PC-9 (cell line): ENCODE results near the gene GFOD2. TPM values are rescaled to one million over a fixed set of nuclear protein-coding genes. Genes with fewer than 3 reads are reported as not detected.

Experiments
- Bru-seq: library from RNA; stranded (reverse); fragments of 400-500 nt; gene quantifications from one replicate; lab custom pipeline; 2021; lab: Mats Ljungman, UMichigan
- BruChase-seq, 2 experiments: library from RNA; stranded (reverse); fragments of 400-500 nt; gene quantifications; one replicate each; lab custom pipeline; 2021; lab: Mats Ljungman, UMichigan
- BruUV-seq: library from RNA; stranded (reverse); fragments of 400-500 nt; replicated peaks from 2 replicates; lab custom pipeline; 2021; lab: Mats Ljungman, UMichigan
- CTCF ChIA-PET: fragments of 300-600 bp; sonication (Branson Sonifier 250); formaldehyde crosslinking; loops from one replicate; lab custom pipeline; 2022; ENCODE audit warnings: antibody characterized with exemption; lab: Charles Lee
- POLR2A ChIA-PET: fragments of 300-600 bp; sonication (Branson Sonifier 250); formaldehyde crosslinking; loops from one replicate; lab custom pipeline; 2022; ENCODE audit warnings: antibody characterized with exemption; ENCODE audit not compliant: unreplicated experiment; lab: Charles Lee
- DNase-seq, 2 experiments: peaks; one replicate each; pipeline versions ENCODE4 v3.0.0 to v3.0.0-alpha.2; 2015 to 2022; ENCODE audit warnings: mixed read lengths in 1 of 2
- H2AFZ ChIP-seq: fragments of 200-600 bp; sonication (generic); 2 replicates; pipeline ENCODE4 v1.8.1; 2017; ENCODE audit warnings: antibody characterized with exemption
- H3F3A ChIP-seq: fragments of 200-600 bp; sonication (generic); 2 replicates; pipeline ENCODE4 v1.8.1; 2017; ENCODE audit warnings: antibody characterized with exemption, mild to moderate bottlenecking, low read depth; ENCODE audit not compliant: insufficient read depth
- H3K27ac ChIP-seq: fragments of 200-600 bp; sonication (generic); 2 replicates; pipeline ENCODE4 v1.6.1; 2016; ENCODE audit warnings: mixed run types
- H3K27me3 ChIP-seq: fragments of 200-600 bp; sonication (generic); 2 replicates; pipeline ENCODE4 v1.6.1; 2016; ENCODE audit warnings: low read depth, mixed run types; ENCODE audit not compliant: insufficient read depth
- H3K36me3 ChIP-seq: fragments of 200-600 bp; sonication (generic); 2 replicates; pipeline ENCODE4 v1.6.1; 2016; ENCODE audit warnings: low read depth, mixed run types
- H3K4me1 ChIP-seq: fragments of 200-600 bp; sonication (generic); replicated peaks from 2 replicates; pipeline ENCODE4 v1.6.1; 2016; ENCODE audit warnings: mixed run types; ENCODE audit not compliant: insufficient read depth
- H3K4me2 ChIP-seq: fragments of 200-600 bp; sonication (generic); 2 replicates; pipeline ENCODE4 v1.6.1; 2017; ENCODE audit warnings: mixed run types
- H3K4me3 ChIP-seq: fragments of 200-600 bp; sonication (generic); 2 replicates; pipeline ENCODE4 v1.6.1; 2016; ENCODE audit warnings: mixed run types
- H3K79me2 ChIP-seq: fragments of 200-600 bp; sonication (generic); 2 replicates; pipeline ENCODE4 v1.6.1; 2017; ENCODE audit warnings: low read depth, mixed run types
- H3K9me2 ChIP-seq: fragments of 200-600 bp; sonication (generic); 2 replicates; pipeline ENCODE4 v1.8.1; 2017; ENCODE audit warnings: mild to moderate bottlenecking; ENCODE audit not compliant: insufficient read depth
- H3K9me3 ChIP-seq: fragments of 200-600 bp; sonication (generic); 2 replicates; pipeline ENCODE4 v1.8.1; 2016; ENCODE audit warnings: low read depth; ENCODE audit not compliant: insufficient read depth
- H4K20me1 ChIP-seq: fragments of 200-600 bp; sonication (generic); 2 replicates; pipeline ENCODE4 v1.8.1; 2017; ENCODE audit not compliant: insufficient read depth
- EZH2 ChIP-seq: fragments of 200-600 bp; sonication (generic); IDR thresholded peaks from 2 replicates; pipeline ENCODE4 v1.8.0; 2017; ENCODE audit warnings: antibody characterized with exemption, low read depth
- intact Hi-C: fragments of 100-400 bp; cut with micrococcal nuclease; formaldehyde crosslinking; loops from one replicate; pipeline ENCODE4 v1.10.0; 2022; ENCODE audit not compliant: unreplicated experiment
- long read RNA-seq: library from polyadenylated mRNA; stranded (forward); transcript quantifications from one replicate; pipeline ENCODE4 v2.0.0, GENCODE V29; 2022
- total RNA-seq: library from RNA; stranded (reverse); gene quantifications from 2 replicates; pipeline ENCODE4 v1.2.3, GENCODE V29; 2021
- TF ChIP-seq, protein P1 (sequence below): fragments of 200-600 bp; sonication (generic); conservative IDR thresholded peaks from 2 replicates; pipeline ENCODE4 v1.6.1; 2017; ENCODE audit warnings: mixed run types, antibody characterized with exemption, mild to moderate bottlenecking, moderate library complexity

Gene GFOD2, protein sequence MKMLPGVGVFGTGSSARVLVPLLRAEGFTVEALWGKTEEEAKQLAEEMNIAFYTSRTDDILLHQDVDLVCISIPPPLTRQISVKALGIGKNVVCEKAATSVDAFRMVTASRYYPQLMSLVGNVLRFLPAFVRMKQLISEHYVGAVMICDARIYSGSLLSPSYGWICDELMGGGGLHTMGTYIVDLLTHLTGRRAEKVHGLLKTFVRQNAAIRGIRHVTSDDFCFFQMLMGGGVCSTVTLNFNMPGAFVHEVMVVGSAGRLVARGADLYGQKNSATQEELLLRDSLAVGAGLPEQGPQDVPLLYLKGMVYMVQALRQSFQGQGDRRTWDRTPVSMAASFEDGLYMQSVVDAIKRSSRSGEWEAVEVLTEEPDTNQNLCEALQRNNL
- 17.6 and 20.4 TPM in 2 replicates for total RNA-seq
- Bru-seq, nascent RNA, result percentile 62 among the genes with signal in this experiment
- BruChase-seq, experiment 1, labeled RNA remaining after a 2-hour chase, result percentile 56 among the genes with signal in this experiment
- percentile 59 among the genes with signal in this experiment for BruChase-seq, experiment 2, labeled RNA remaining after a 6-hour chase
- long read RNA-seq, transcript GFOD2-201 (3 exons, 2,126 nt), result major isoform, 21 of 27 reads
- long read RNA-seq, partial matches to known transcripts, result 2 of 27 reads
- long read RNA-seq, other reads (novel, unspliced or antisense), result 0 of 27 reads

DNA sequence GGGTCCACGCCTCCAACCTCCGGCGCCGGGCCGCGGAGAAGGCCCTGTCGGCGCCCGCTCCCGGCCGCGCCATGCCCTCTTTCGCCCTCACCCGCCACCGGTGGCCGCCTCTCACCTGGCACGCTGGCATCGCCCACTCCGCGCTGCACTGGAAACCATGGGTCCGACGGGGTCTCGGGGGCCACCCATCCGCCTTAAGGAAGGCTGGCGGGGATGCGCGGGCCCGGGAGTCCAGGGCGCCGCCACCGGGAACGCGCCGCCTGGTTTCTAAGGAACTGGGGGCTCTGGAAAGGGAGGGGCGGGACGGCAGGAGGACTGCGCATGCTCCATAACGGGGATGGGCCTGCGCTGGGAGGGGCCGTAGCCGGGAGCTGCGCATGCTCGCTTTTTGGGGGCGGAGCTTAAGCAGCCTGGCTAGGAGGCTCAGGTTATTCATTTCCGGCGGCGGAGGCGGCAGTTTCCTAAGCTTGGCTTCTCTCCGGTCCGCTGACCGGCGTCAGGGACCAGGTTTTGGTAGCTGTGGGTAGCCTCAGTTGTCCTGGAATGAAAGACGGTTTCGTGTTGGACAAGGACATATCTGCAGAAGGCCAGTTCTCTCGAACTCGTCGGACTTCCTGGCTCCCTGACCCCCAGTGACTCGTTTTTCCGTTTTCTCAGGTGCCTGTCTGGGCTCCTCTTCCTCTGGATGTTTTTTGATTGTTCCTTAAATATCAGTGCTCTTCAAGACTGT, at the start of gene GFOD2:
Gene GFOD2 (minus strand): TSS at position 269 of the 730 bp plus-strand sequence. CDS start 33,601 bp downstream, outside the sequence.
- Histone ChIP-seq H4K20me1 (peaks cover 6% of the 10 kb centered on the region; the same call in 1 of the 2 replicates), H3K4me3 (peak within 1 kb of the TSS; percentile 71), H3K36me3 (no peaks in the 10 kb centered on the region), H3K27ac (0 out of 2 replicates have a peak within 1 kb of the TSS, but pooled peaks have one; percentile 4), H3K4me2 (peak within 1 kb of the TSS; percentile 98), H3K27me3 (no peaks in the 10 kb centered on the region), H3K4me1 (peaks cover 24% of the 10 kb centered on the region), H3F3A (peaks cover 11% of the 10 kb centered on the region; the same call in 1 of the 2 replicates), H2AFZ (peak within 1 kb of the TSS; percentile 89), H3K9me3 (no peaks in the 10 kb centered on the region), H3K79me2 (peaks cover 47% of the 10 kb centered on the region), H3K9me2 (no peaks in the 10 kb centered on the region)
- TF ChIP-seq, protein P1, sequence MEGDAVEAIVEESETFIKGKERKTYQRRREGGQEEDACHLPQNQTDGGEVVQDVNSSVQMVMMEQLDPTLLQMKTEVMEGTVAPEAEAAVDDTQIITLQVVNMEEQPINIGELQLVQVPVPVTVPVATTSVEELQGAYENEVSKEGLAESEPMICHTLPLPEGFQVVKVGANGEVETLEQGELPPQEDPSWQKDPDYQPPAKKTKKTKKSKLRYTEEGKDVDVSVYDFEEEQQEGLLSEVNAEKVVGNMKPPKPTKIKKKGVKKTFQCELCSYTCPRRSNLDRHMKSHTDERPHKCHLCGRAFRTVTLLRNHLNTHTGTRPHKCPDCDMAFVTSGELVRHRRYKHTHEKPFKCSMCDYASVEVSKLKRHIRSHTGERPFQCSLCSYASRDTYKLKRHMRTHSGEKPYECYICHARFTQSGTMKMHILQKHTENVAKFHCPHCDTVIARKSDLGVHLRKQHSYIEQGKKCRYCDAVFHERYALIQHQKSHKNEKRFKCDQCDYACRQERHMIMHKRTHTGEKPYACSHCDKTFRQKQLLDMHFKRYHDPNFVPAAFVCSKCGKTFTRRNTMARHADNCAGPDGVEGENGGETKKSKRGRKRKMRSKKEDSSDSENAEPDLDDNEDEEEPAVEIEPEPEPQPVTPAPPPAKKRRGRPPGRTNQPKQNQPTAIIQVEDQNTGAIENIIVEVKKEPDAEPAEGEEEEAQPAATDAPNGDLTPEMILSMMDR, result no peak
- TF ChIP-seq EZH2, result no peak
- ChIA-PET POLR2A (interaction anchor here (0.5 to 0.6 kb wide), 5 partner anchors 43 to 568 kb away, joined by 3 to 7 read pairs (median 4); partner anchors contain the start of genes RANBP10 and TSNAXIP1), CTCF (interaction anchor here (0.6 to 1.2 kb wide), 3 partner anchors 97 to 198 kb away, joined by 3 to 4 read pairs (median 3); no protein-coding TSS in a partner anchor)
- peak; percentile 77 to 96 for DNase-seq
- intact Hi-C loops, result loop anchor here (1.0 to 5.0 kb wide), 2 partner anchors 87 to 138 kb away; partner anchors contain the start of genes RANBP10 and TSNAXIP1
- BruUV-seq, result no TSS peak

DNA sequence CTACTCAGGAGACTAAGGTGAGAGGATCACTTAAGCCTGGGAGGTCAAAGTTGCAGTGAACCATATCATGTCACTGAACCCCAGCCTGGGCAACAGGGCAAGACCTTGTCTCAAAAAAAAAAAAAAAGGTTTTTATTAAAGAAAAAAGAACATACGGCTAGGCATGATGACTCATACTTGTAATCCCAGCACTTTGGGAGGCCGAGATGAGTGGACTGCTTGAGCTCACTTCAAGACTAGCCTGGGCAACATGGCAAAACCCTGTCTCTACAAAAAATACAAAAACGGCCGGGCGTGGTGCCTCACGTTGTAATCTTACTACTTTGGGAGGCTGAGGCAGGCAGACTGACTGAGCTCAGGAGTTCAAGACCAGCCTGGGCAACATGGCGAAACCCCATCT, 48.8 kb upstream of the GFOD2 start:
- no peak overlapping the region for H2AFZ ChIP-seq
- no peak overlapping the region for H3K4me2 ChIP-seq
- no peaks in the 10 kb centered on the region for H3K79me2 ChIP-seq
- H3K27ac ChIP-seq, result no peak overlapping the region
- no peaks in the 10 kb centered on the region for H3K9me3 ChIP-seq
- ChIA-PET POLR2A (interaction anchor here (0.6 kb wide), 1 partner anchor 1476 kb away, joined by 26 read pairs; no protein-coding TSS in a partner anchor), CTCF (interaction anchor here (0.7 kb wide), 1 partner anchor 92 kb away, joined by 5 read pairs; no protein-coding TSS in a partner anchor)
- H3K27me3 ChIP-seq, result no peaks in the 10 kb centered on the region
- no TSS peak for BruUV-seq
- H3K36me3 ChIP-seq, result no peaks in the 10 kb centered on the region
- H3F3A ChIP-seq, result 0 out of 2 replicates have a peak, but pooled peaks cover 3% of the 10 kb centered on the region
- H3K4me3 ChIP-seq, result no peak overlapping the region
- no peak for DNase-seq
- H4K20me1 ChIP-seq, result no peaks in the 10 kb centered on the region
- H3K4me1 ChIP-seq, result no peaks in the 10 kb centered on the region
- intact Hi-C loops, result no loop called here
- H3K9me2 ChIP-seq, result no peaks in the 10 kb centered on the region
- TF ChIP-seq, protein P1, result no peak
- TF ChIP-seq EZH2, result no peak
